Measurements from ENCODE around the gene SHCBP1. TPM values are rescaled to one million over a fixed set of nuclear protein-coding genes. Genes with fewer than 3 reads are reported as not detected.

Gene SHCBP1
- total and polyA plus RNA-seq, 2 of the 13 experiments (the other 11 are each of a cell fraction or from before 2014, with no cell fraction given), result 15.7 to 33.0 TPM

GRCh38 chr16:46554435-46554834 is 66.7 kb downstream of the SHCBP1 start (continued):
- TF ChIP-seq ZNF687 (CRISPR knock-in tag; IDR thresholded peaks at IDR 0.05) (peak; percentile 36; the same call in 1 of the 2 replicates), MYC (CRISPR knock-in tag; IDR thresholded peaks at IDR 0.05; ENCODE audit: borderline replicate concordance) (peak; percentile 43; the same call in 1 of the 2 replicates), FOSL2 (CRISPR knock-in tag; IDR thresholded peaks at IDR 0.05) (peak; percentile 38; the same call in 1 of the 2 replicates), KMT2A (CRISPR knock-in tag; IDR thresholded peaks at IDR 0.05) (0 out of 2 replicates have a peak, but pooled peaks have one; percentile 44), MAX (IDR thresholded peaks at IDR 0.05) (peak; percentile 54; the same call in 1 of the 2 replicates), SAP130 (CRISPR knock-in tag; IDR thresholded peaks at IDR 0.05; ENCODE audit: low read depth) (peak; percentile 69), KDM2A (CRISPR knock-in tag; IDR thresholded peaks at IDR 0.05; ENCODE audit: borderline replicate concordance, low read depth) (peak; percentile 82), SALL1 (CRISPR knock-in tag; IDR thresholded peaks at IDR 0.05) (peak; percentile 35; the same call in 1 of the 2 replicates), MXD3 (CRISPR knock-in tag; IDR thresholded peaks at IDR 0.05) (0 out of 2 replicates have a peak, but pooled peaks have one; percentile 49), SPEN (CRISPR knock-in tag; IDR thresholded peaks at IDR 0.05; ENCODE audit: low read depth) (peak; percentile 37; the same call in 1 of the 2 replicates), CTCF (CRISPR knock-in tag; IDR thresholded peaks at IDR 0.05) (peak; percentile 93), CBX5 (CRISPR knock-in tag; IDR thresholded peaks at IDR 0.05; ENCODE audit: borderline replicate concordance) (peak; percentile 70; the same call in 1 of the 2 replicates), MYPOP (CRISPR knock-in tag; IDR thresholded peaks at IDR 0.05) (peak; percentile 27; the same call in 1 of the 2 replicates), ZNF574 (CRISPR knock-in tag; IDR thresholded peaks at IDR 0.05) (0 out of 2 replicates have a peak, but pooled peaks have one; percentile 30), RAD21 (CRISPR knock-in tag; IDR thresholded peaks at IDR 0.05) (peak; percentile 83), ZMYM4 (CRISPR knock-in tag; IDR thresholded peaks at IDR 0.05) (peak; percentile 18; the same call in 1 of the 2 replicates), MXD4 (CRISPR knock-in tag; IDR thresholded peaks at IDR 0.05) (peak; percentile 57; the same call in 1 of the 2 replicates), MEIS2 (CRISPR knock-in tag; IDR thresholded peaks at IDR 0.05) (peak; percentile 44; the same call in 1 of the 2 replicates)

Measured in HepG2 (cell line).